ENCODE results near the gene GASK1A.

The GASK1A gene

GRCh38 chr3:43012174-43012573 is 33.1 kb downstream of the GASK1A start:
- Histone ChIP-seq H3K4me1 (ENCODE audit: control insufficient read depth, insufficient read depth, low read length) (no peaks in the 10 kb centered on the region), H3K27ac (ENCODE audit: insufficient read depth, low read depth, low read length, poor library complexity, severe bottlenecking) (no peak overlapping the region), H3K27me3 (ENCODE audit: control insufficient read depth, insufficient read depth, low read length, poor library complexity, severe bottlenecking) (no peaks in the 10 kb centered on the region), H3K4me3 (ENCODE audit: insufficient read depth, low read depth, low read length) (no peak overlapping the region), H3K9me3 (ENCODE audit: control insufficient read depth, low read length) (no peaks in the 10 kb centered on the region), H3K36me3 (ENCODE audit: control insufficient read depth, insufficient read depth, low read length) (no peaks in the 10 kb centered on the region)

GRCh38 chr3:43013256-43013655 is 34.1 kb downstream of the GASK1A start:
- no peaks in the 10 kb centered on the region for H3K36me3 ChIP-seq (ENCODE audit: control insufficient read depth, insufficient read depth, low read length)
- WGBS, 2 experiments: 86 to 95% methylated on average over 2 of the region's 2 CpGs

GRCh38 chr3:43013743-43014155 is 34.6 kb downstream of the GASK1A start:
- no peaks in the 10 kb centered on the region for H3K36me3 ChIP-seq (ENCODE audit: control insufficient read depth, insufficient read depth, low read length)
- H3K27ac ChIP-seq (ENCODE audit: insufficient read depth, low read depth, low read length, poor library complexity, severe bottlenecking): no peak overlapping the region
- no peak overlapping the region for H3K4me3 ChIP-seq (ENCODE audit: insufficient read depth, low read depth, low read length)
- no peaks in the 10 kb centered on the region for H3K4me1 ChIP-seq (ENCODE audit: control insufficient read depth, insufficient read depth, low read length)
- H3K9me3 ChIP-seq (ENCODE audit: control insufficient read depth, low read length): no peaks in the 10 kb centered on the region
- H3K27me3 ChIP-seq (ENCODE audit: control insufficient read depth, insufficient read depth, low read length, poor library complexity, severe bottlenecking): no peaks in the 10 kb centered on the region
- 86 to 92% methylated on average over 2 of the region's 2 CpGs for WGBS, 2 experiments

More at GRCh38 chr3:43013256-43013655, 34.1 kb downstream of the GASK1A start:
- Histone ChIP-seq H3K27ac (ENCODE audit: insufficient read depth, low read depth, low read length, poor library complexity, severe bottlenecking) (no peak overlapping the region), H3K27me3 (ENCODE audit: control insufficient read depth, insufficient read depth, low read length, poor library complexity, severe bottlenecking) (no peaks in the 10 kb centered on the region), H3K4me3 (ENCODE audit: insufficient read depth, low read depth, low read length) (no peak overlapping the region), H3K4me1 (ENCODE audit: control insufficient read depth, insufficient read depth, low read length) (no peaks in the 10 kb centered on the region), H3K9me3 (ENCODE audit: control insufficient read depth, low read length) (no peaks in the 10 kb centered on the region)

GRCh38 chr3:43014241-43014640 is 35.1 kb downstream of the GASK1A start:
- no peaks in the 10 kb centered on the region for H3K4me1 ChIP-seq (ENCODE audit: control insufficient read depth, insufficient read depth, low read length)
- no peaks in the 10 kb centered on the region for H3K36me3 ChIP-seq (ENCODE audit: control insufficient read depth, insufficient read depth, low read length)
- H3K9me3 ChIP-seq (ENCODE audit: control insufficient read depth, low read length): no peaks in the 10 kb centered on the region
- 94 to 95% methylated on average over 3 of the region's 3 CpGs for WGBS, 2 experiments
- H3K27me3 ChIP-seq (ENCODE audit: control insufficient read depth, insufficient read depth, low read length, poor library complexity, severe bottlenecking): no peaks in the 10 kb centered on the region
- no peak overlapping the region for H3K4me3 ChIP-seq (ENCODE audit: insufficient read depth, low read depth, low read length)
- no peak overlapping the region for H3K27ac ChIP-seq (ENCODE audit: insufficient read depth, low read depth, low read length, poor library complexity, severe bottlenecking)

- H3K4me3 ChIP-seq (ENCODE audit: insufficient read depth, low read depth, low read length): no peak overlapping the region
- H3K4me1 ChIP-seq (ENCODE audit: control insufficient read depth, insufficient read depth, low read length): no peaks in the 10 kb centered on the region
- no peak overlapping the region for H3K27ac ChIP-seq (ENCODE audit: insufficient read depth, low read depth, low read length, poor library complexity, severe bottlenecking)
- H3K27me3 ChIP-seq (ENCODE audit: control insufficient read depth, insufficient read depth, low read length, poor library complexity, severe bottlenecking): no peaks in the 10 kb centered on the region
- 91 to 96% methylated on average over 1 of the region's 1 CpG for WGBS, 2 experiments
- no peaks in the 10 kb centered on the region for H3K36me3 ChIP-seq (ENCODE audit: control insufficient read depth, insufficient read depth, low read length)
- no peaks in the 10 kb centered on the region for H3K9me3 ChIP-seq (ENCODE audit: control insufficient read depth, low read length)
These were observed 35.8 kb downstream of the GASK1A start for GRCh38 chr3:43014956-43015355.

GRCh38 chr3:43015572-43015971 is 36.5 kb downstream of the GASK1A start:
- H3K9me3 ChIP-seq (ENCODE audit: control insufficient read depth, low read length): no peaks in the 10 kb centered on the region
- no peak overlapping the region for H3K27ac ChIP-seq (ENCODE audit: insufficient read depth, low read depth, low read length, poor library complexity, severe bottlenecking)
- WGBS, 2 experiments: 90% methylated on average over 1 of the region's 1 CpG
- H3K4me3 ChIP-seq (ENCODE audit: insufficient read depth, low read depth, low read length): no peak overlapping the region
- H3K4me1 ChIP-seq (ENCODE audit: control insufficient read depth, insufficient read depth, low read length): no peaks in the 10 kb centered on the region
- no peaks in the 10 kb centered on the region for H3K27me3 ChIP-seq (ENCODE audit: control insufficient read depth, insufficient read depth, low read length, poor library complexity, severe bottlenecking)
- no peaks in the 10 kb centered on the region for H3K36me3 ChIP-seq (ENCODE audit: control insufficient read depth, insufficient read depth, low read length)

GRCh38 chr3:43015991-43016865 is 37.1 kb downstream of the GASK1A start:
- Histone ChIP-seq H3K4me3 (ENCODE audit: insufficient read depth, low read depth, low read length) (no peak overlapping the region), H3K4me1 (ENCODE audit: control insufficient read depth, insufficient read depth, low read length) (no peaks in the 10 kb centered on the region), H3K9me3 (ENCODE audit: control insufficient read depth, low read length) (no peaks in the 10 kb centered on the region), H3K27me3 (ENCODE audit: control insufficient read depth, insufficient read depth, low read length, poor library complexity, severe bottlenecking) (no peaks in the 10 kb centered on the region), H3K36me3 (ENCODE audit: control insufficient read depth, insufficient read depth, low read length) (no peaks in the 10 kb centered on the region), H3K27ac (ENCODE audit: insufficient read depth, low read depth, low read length, poor library complexity, severe bottlenecking) (no peak overlapping the region)
- 89 to 93% methylated on average over 5 of the region's 5 CpGs for WGBS, 2 experiments

- 92 to 97% methylated on average over 1 of the region's 1 CpG for WGBS, 2 experiments
- no peaks in the 10 kb centered on the region for H3K9me3 ChIP-seq (ENCODE audit: control insufficient read depth, low read length)
- no peaks in the 10 kb centered on the region for H3K36me3 ChIP-seq (ENCODE audit: control insufficient read depth, insufficient read depth, low read length)
- H3K27me3 ChIP-seq (ENCODE audit: control insufficient read depth, insufficient read depth, low read length, poor library complexity, severe bottlenecking): no peaks in the 10 kb centered on the region
- no peak overlapping the region for H3K27ac ChIP-seq (ENCODE audit: insufficient read depth, low read depth, low read length, poor library complexity, severe bottlenecking)
- no peaks in the 10 kb centered on the region for H3K4me1 ChIP-seq (ENCODE audit: control insufficient read depth, insufficient read depth, low read length)
- no peak overlapping the region for H3K4me3 ChIP-seq (ENCODE audit: insufficient read depth, low read depth, low read length)
These were observed 37.9 kb downstream of the GASK1A start for GRCh38 chr3:43017004-43017403.

- Histone ChIP-seq H3K27me3 (ENCODE audit: control insufficient read depth, insufficient read depth, low read length, poor library complexity, severe bottlenecking) (no peaks in the 10 kb centered on the region), H3K36me3 (ENCODE audit: control insufficient read depth, insufficient read depth, low read length) (no peaks in the 10 kb centered on the region), H3K4me1 (ENCODE audit: control insufficient read depth, insufficient read depth, low read length) (no peaks in the 10 kb centered on the region), H3K4me3 (ENCODE audit: insufficient read depth, low read depth, low read length) (no peak overlapping the region), H3K9me3 (ENCODE audit: control insufficient read depth, low read length) (no peaks in the 10 kb centered on the region), H3K27ac (ENCODE audit: insufficient read depth, low read depth, low read length, poor library complexity, severe bottlenecking) (no peak overlapping the region)
- 91 to 93% methylated on average over 7 to 8 of the region's 9 CpGs for WGBS, 2 experiments
These were observed 38.6 kb downstream of the GASK1A start for GRCh38 chr3:43017593-43018195.

- Histone ChIP-seq H3K27ac (ENCODE audit: insufficient read depth, low read depth, low read length, poor library complexity, severe bottlenecking) (no peak overlapping the region), H3K27me3 (ENCODE audit: control insufficient read depth, insufficient read depth, low read length, poor library complexity, severe bottlenecking) (no peaks in the 10 kb centered on the region), H3K36me3 (ENCODE audit: control insufficient read depth, insufficient read depth, low read length) (no peaks in the 10 kb centered on the region), H3K4me3 (ENCODE audit: insufficient read depth, low read depth, low read length) (no peak overlapping the region), H3K9me3 (ENCODE audit: control insufficient read depth, low read length) (no peaks in the 10 kb centered on the region), H3K4me1 (ENCODE audit: control insufficient read depth, insufficient read depth, low read length) (no peaks in the 10 kb centered on the region)
- 95 to 100% methylated on average over 2 of the region's 2 CpGs for WGBS, 2 experiments
These were observed 39.1 kb downstream of the GASK1A start for GRCh38 chr3:43018246-43018645.
